Liver (tissue), 9 donors: ENCODE data around the gene NHSL2. TPM values are rescaled to one million over a fixed set of nuclear protein-coding genes. Genes with fewer than 3 reads are reported as not detected.

Source experiments
- DNase-seq: peaks from one replicate; pipeline ENCODE4 v3.0.0-alpha.2; 2017; ENCODE audit warnings: low spot score
- H3K27ac ChIP-seq, 2 donors: one replicate each; pipeline ENCODE4 v1.7.0; 2013; ENCODE audit warnings: inconsistent platforms in 2 of 2, low read length in 2 of 2, control low read depth in 1 of 2, low read depth in 1 of 2, mild to moderate bottlenecking in 1 of 2
- H3K27me3 ChIP-seq, 4 donors: one replicate each; pipeline versions ENCODE4 v1.6.1 to v1.7.0; 2013; ENCODE audit warnings: low read length in 3 of 4, inconsistent platforms in 1 of 4, mild to moderate bottlenecking in 1 of 4, moderate library complexity in 1 of 4; ENCODE audit not compliant: control insufficient read depth in 4 of 4, insufficient read depth in 4 of 4
- H3K36me3 ChIP-seq, 4 donors: one replicate each; pipeline versions ENCODE4 v1.6.1 to v1.7.0; 2013; ENCODE audit warnings: low read length in 3 of 4, mild to moderate bottlenecking in 3 of 4, low read depth in 1 of 4, moderate library complexity in 1 of 4; ENCODE audit not compliant: control insufficient read depth in 4 of 4, insufficient read depth in 3 of 4
- H3K4me1 ChIP-seq, 4 donors: one replicate each; pipeline versions ENCODE4 v1.6.1 to v1.7.0; 2013; ENCODE audit warnings: low read length in 3 of 4, mild to moderate bottlenecking in 3 of 4, moderate library complexity in 1 of 4; ENCODE audit not compliant: control insufficient read depth in 4 of 4, insufficient read depth in 4 of 4
- H3K4me3 ChIP-seq, 3 donors: one replicate each; pipeline versions ENCODE4 v1.6.1 to v1.7.0; 2013; ENCODE audit warnings: low read length in 3 of 3, control low read depth in 1 of 3, low read depth in 1 of 3, mild to moderate bottlenecking in 1 of 3
- H3K9ac ChIP-seq, 2 donors: one replicate each; pipeline ENCODE4 v1.7.0; 2013; ENCODE audit warnings: low read length in 2 of 2, mild to moderate bottlenecking in 2 of 2, moderate library complexity in 2 of 2, control low read depth in 1 of 2, low read depth in 1 of 2
- H3K9me3 ChIP-seq, 4 donors: one replicate each; pipeline versions ENCODE4 v1.6.1 to v1.7.0; 2013; ENCODE audit warnings: low read length in 3 of 4; ENCODE audit not compliant: control insufficient read depth in 4 of 4
- CTCF ChIP-seq: fragments of 150-350 bp; IDR thresholded peaks from 2 replicates; pipeline ENCODE4 v1.5.1; 2017; ENCODE audit warnings: improper control_type of control experiment, low read depth, low read length; ENCODE audit not compliant: missing input control
- EGR1 ChIP-seq, 2 donors: IDR thresholded peaks; 2 replicates each; pipeline ENCODE4 v1.6.1; 2016 to 2018; ENCODE audit warnings: antibody characterized with exemption in 2 of 2, low read depth in 2 of 2
- FOXA1 ChIP-seq: IDR thresholded peaks from 2 replicates; pipeline ENCODE4 v1.6.1; 2016; ENCODE audit warnings: antibody characterized with exemption
- FOXA2 ChIP-seq: IDR thresholded peaks from 2 replicates; pipeline ENCODE4 v1.6.1; 2016; ENCODE audit warnings: antibody characterized with exemption
- GABPA ChIP-seq, 2 donors: IDR thresholded peaks in 1 of 2; conservative IDR thresholded peaks in 1 of 2; 2 replicates each; pipeline ENCODE4 v1.6.1; 2016; ENCODE audit warnings: antibody characterized with exemption in 2 of 2, mild to moderate bottlenecking in 1 of 2, moderate library complexity in 1 of 2
- HNF4G ChIP-seq: IDR thresholded peaks from 2 replicates; pipeline ENCODE4 v1.6.1; 2016; ENCODE audit warnings: antibody characterized with exemption
- JUND ChIP-seq, 2 donors: IDR thresholded peaks; 2 replicates each; pipeline ENCODE4 v1.6.1; 2016; ENCODE audit warnings: antibody characterized with exemption in 2 of 2
- MAX ChIP-seq: IDR thresholded peaks from 2 replicates; pipeline ENCODE4 v1.6.1; 2016; ENCODE audit warnings: antibody characterized with exemption
- RAD21 ChIP-seq, 2 donors: IDR thresholded peaks; 2 replicates each; pipeline ENCODE4 v1.6.1; 2016; ENCODE audit warnings: antibody characterized with exemption in 2 of 2, mild to moderate bottlenecking in 2 of 2
- REST ChIP-seq: IDR thresholded peaks from 2 replicates; pipeline ENCODE4 v1.6.1; 2016; ENCODE audit warnings: antibody characterized with exemption, mild to moderate bottlenecking
- RXRA ChIP-seq, 2 donors: IDR thresholded peaks; 2 replicates each; pipeline ENCODE4 v1.6.1; 2017 to 2018; ENCODE audit warnings: antibody characterized with exemption in 2 of 2, mild to moderate bottlenecking in 1 of 2
- SP1 ChIP-seq: IDR thresholded peaks from 2 replicates; pipeline ENCODE4 v1.6.1; 2018; ENCODE audit warnings: antibody characterized with exemption, mild to moderate bottlenecking
- TAF1 ChIP-seq: conservative IDR thresholded peaks from 2 replicates; pipeline ENCODE4 v1.6.1; 2016; ENCODE audit warnings: antibody characterized with exemption, mild to moderate bottlenecking
- YY1 ChIP-seq: IDR thresholded peaks from 2 replicates; pipeline ENCODE4 v1.6.1; 2016; ENCODE audit warnings: antibody characterized with exemption, mild to moderate bottlenecking
- ZBTB33 ChIP-seq: IDR thresholded peaks from 2 replicates; pipeline ENCODE4 v1.6.1; 2016; ENCODE audit warnings: antibody characterized with exemption
- WGBS: extraction: QIAGEN DNeasy Blood & Tissue Kit; methylation state at CpG from one replicate; pipeline ENCODE4 v1.1.7; 2013; 5-methylcytosine and 5-hydroxymethylcytosine counted together
- polyA plus RNA-seq, 2 donors: library from polyadenylated mRNA; stranded (reverse) in 1 of 2; unstranded in 1 of 2; fragments of 200-250 nt in 1 of 2; fragments of >200 nt in 1 of 2; fragmentation: Nextera tagmentation in 1 of 2; extraction: Ambion mirVana in 1 of 2; gene quantifications; one replicate each; pipeline versions ENCODE4 v1.2.1 to v1.2.3, GENCODE V29; 2013 to 2015
- total RNA-seq, 2 donors: library from RNA; depleted of rRNA; stranded (reverse); fragments of >200 nt; gene quantifications; one replicate each; pipeline ENCODE4 v1.2.3, GENCODE V29; 2014
- donor health status: healthy.
- donor health status: healthy.
- donor health status: healthy.
- donor health status: healthy.
- donor health status: healthy.

Gene NHSL2
- total and polyA plus RNA-seq, 4 donors, result 0.45 to 1.3 (median 1.1) TPM

- Histone ChIP-seq H3K27ac (peak overlapping the region in 1 of 2 donors; percentile 42), H3K27me3 (no peaks in the 10 kb centered on the region)
These were observed 214.0 kb downstream of the NHSL2 start for GRCh38 chrX:72124540-72125201.

GRCh38 chrX:72125331-72126047 is 214.8 kb downstream of the NHSL2 start:
- no peak overlapping the region for H3K9ac ChIP-seq
- no peak overlapping the region for H3K27ac ChIP-seq
- H3K9me3 ChIP-seq, result no peaks in the 10 kb centered on the region
- WGBS, result 65% methylated on average over 6 of the region's 6 CpGs
- H3K27me3 ChIP-seq, result no peaks in the 10 kb centered on the region
- DNase-seq, result no peak
- no peak overlapping the region for H3K4me3 ChIP-seq
- H3K36me3 ChIP-seq, result no peaks in the 10 kb centered on the region
- peaks cover 2 to 22% (median 7%) of the 10 kb centered on the region in 4 donors for H3K4me1 ChIP-seq
- TF ChIP-seq REST (no peak), SP1 (no peak), FOXA2 (no peak), HNF4G (no peak), TAF1 (no peak), MAX (no peak), GABPA (IDR thresholded peaks at IDR 0.05 in 1 of 2, conservative IDR thresholded peaks at IDR 0.05 in 1 of 2) (no peak), RXRA (IDR thresholded peaks at IDR 0.05) (no peak), FOXA1 (no peak), JUND (IDR thresholded peaks at IDR 0.05) (no peak), EGR1 (IDR thresholded peaks at IDR 0.05; ENCODE audit: low read depth in 2 of 2) (no peak)

More at GRCh38 chrX:72124540-72125201, 214.0 kb downstream of the NHSL2 start:
- H3K4me1 ChIP-seq, result peaks cover 2 to 22% (median 7%) of the 10 kb centered on the region in 4 donors
- H3K9me3 ChIP-seq, result no peaks in the 10 kb centered on the region
- 72% methylated on average over 8 of the region's 8 CpGs for WGBS
- H3K9ac ChIP-seq, result no peak overlapping the region
- no peak overlapping the region for H3K4me3 ChIP-seq
- TF ChIP-seq GABPA (IDR thresholded peaks at IDR 0.05 in 1 of 2, conservative IDR thresholded peaks at IDR 0.05 in 1 of 2) (no peak), RAD21 (IDR thresholded peaks at IDR 0.05) (no peak), CTCF (no peak), MAX (no peak), RXRA (IDR thresholded peaks at IDR 0.05) (no peak), TAF1 (no peak), ZBTB33 (no peak), HNF4G (no peak), YY1 (no peak)
- no peaks in the 10 kb centered on the region for H3K36me3 ChIP-seq
- DNase-seq, result no peak
